ENCODE results near the gene PCNX2. TPM values are rescaled to one million over a fixed set of nuclear protein-coding genes. Genes with fewer than 3 reads are reported as not detected.

PCNX2 gene
- total RNA-seq, 2 donors from 2014 or later, result 23.9 to 39.1 TPM

DNA sequence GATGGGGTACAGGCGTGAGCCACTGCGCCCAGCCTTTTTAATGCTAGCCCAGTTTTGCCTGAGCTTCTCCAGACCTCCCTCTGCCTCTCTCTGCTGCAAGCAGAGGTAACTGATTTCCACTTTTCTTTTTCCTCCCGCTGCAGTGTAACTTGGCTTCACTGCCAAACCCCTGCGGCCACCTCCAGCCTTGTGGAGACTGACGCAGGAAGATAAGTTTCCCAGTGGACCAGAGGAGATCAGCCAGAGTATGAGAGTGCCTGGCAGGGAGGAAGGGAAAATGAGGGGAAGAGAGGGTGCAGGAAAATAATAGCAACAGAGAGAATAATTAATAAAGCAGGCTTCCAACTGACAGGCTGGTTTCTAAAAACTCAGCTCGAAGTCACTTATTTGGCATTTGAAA, 143.7 kb downstream of the PCNX2 start:
- Mint-ChIP-seq H3K4me1 (no peaks in the 10 kb centered on the region), H3K9me3 (no peaks in the 10 kb centered on the region), H3K27me3 (ENCODE audit: insufficient read depth) (no peaks in the 10 kb centered on the region), H3K4me3 (no peak overlapping the region), H3K27ac (no peak overlapping the region), H3K36me3 (ENCODE audit: low read depth) (peaks cover 21% of the 10 kb centered on the region)
- Histone ChIP-seq H3K4me3 (ENCODE audit: low read length) (no peak overlapping the region), H3K9me3 (ENCODE audit: control insufficient read depth, low read length) (peaks cover 8% of the 10 kb centered on the region), H3K27ac (ENCODE audit: low read depth, low read length) (no peak overlapping the region), H3K4me1 (ENCODE audit: control insufficient read depth, insufficient read depth, low read length) (no peaks in the 10 kb centered on the region), H3K27me3 (ENCODE audit: control insufficient read depth, insufficient read depth, low read length, poor library complexity, severe bottlenecking) (no peaks in the 10 kb centered on the region), H3K9ac (ENCODE audit: extremely low read depth, low read length, poor library complexity, severe bottlenecking) (no peak overlapping the region), H3K36me3 (ENCODE audit: control insufficient read depth, insufficient read depth, low read length) (no peaks in the 10 kb centered on the region)
- TF ChIP-seq, protein P1, sequence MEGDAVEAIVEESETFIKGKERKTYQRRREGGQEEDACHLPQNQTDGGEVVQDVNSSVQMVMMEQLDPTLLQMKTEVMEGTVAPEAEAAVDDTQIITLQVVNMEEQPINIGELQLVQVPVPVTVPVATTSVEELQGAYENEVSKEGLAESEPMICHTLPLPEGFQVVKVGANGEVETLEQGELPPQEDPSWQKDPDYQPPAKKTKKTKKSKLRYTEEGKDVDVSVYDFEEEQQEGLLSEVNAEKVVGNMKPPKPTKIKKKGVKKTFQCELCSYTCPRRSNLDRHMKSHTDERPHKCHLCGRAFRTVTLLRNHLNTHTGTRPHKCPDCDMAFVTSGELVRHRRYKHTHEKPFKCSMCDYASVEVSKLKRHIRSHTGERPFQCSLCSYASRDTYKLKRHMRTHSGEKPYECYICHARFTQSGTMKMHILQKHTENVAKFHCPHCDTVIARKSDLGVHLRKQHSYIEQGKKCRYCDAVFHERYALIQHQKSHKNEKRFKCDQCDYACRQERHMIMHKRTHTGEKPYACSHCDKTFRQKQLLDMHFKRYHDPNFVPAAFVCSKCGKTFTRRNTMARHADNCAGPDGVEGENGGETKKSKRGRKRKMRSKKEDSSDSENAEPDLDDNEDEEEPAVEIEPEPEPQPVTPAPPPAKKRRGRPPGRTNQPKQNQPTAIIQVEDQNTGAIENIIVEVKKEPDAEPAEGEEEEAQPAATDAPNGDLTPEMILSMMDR (conservative IDR thresholded peaks at IDR 0.05), result no peak
- WGBS, 2 experiments (ENCODE audit: insufficient coverage in 1 of 2, insufficient read length in 1 of 2), result 94 to 100% methylated on average over 6 of the region's 6 CpGs
- no peak for DNase-seq

DNA sequence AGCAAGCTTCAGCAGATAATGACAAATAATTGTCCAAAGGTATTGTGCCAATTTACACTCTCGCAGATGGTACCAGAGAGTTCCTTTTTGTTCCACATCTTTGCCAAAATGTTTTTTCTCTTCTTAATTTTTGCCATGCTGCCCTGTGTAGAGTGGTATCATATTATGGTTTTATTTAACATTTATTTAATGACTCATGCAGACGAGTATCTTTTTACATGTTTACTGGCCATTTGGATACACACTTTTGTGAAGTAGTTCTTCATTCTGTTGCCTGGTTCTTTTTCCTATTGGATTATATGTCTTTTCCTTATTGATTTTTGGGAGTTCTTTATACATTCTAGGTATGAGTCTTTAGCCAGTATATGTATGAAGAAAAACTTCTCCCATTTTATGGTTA, 151.1 kb downstream of the PCNX2 start:
- TF ChIP-seq, protein P1 (conservative IDR thresholded peaks at IDR 0.05), result no peak
- Mint-ChIP-seq H3K4me1 (no peaks in the 10 kb centered on the region), H3K9me3 (no peaks in the 10 kb centered on the region), H3K27me3 (ENCODE audit: insufficient read depth) (no peaks in the 10 kb centered on the region), H3K27ac (no peak overlapping the region), H3K36me3 (ENCODE audit: low read depth) (no peaks in the 10 kb centered on the region), H3K4me3 (no peak overlapping the region)
- 98% methylated on average over 2 of the region's 2 CpGs; no CpG with 5 or more reads in 1 of the 2 experiments for WGBS, 2 experiments (ENCODE audit: insufficient coverage in 1 of 2, insufficient read length in 1 of 2)
- no peaks in the 10 kb centered on the region for H3K36me3 ChIP-seq (ENCODE audit: control insufficient read depth, insufficient read depth, low read length)
- DNase-seq, result no peak
- H3K9me3 ChIP-seq (ENCODE audit: control insufficient read depth, low read length), result no peaks in the 10 kb centered on the region
- no peak overlapping the region for H3K27ac ChIP-seq (ENCODE audit: low read depth, low read length)
- no peak overlapping the region for H3K4me3 ChIP-seq (ENCODE audit: low read length)
- H3K9ac ChIP-seq (ENCODE audit: extremely low read depth, low read length, poor library complexity, severe bottlenecking), result no peak overlapping the region
- no peaks in the 10 kb centered on the region for H3K4me1 ChIP-seq (ENCODE audit: control insufficient read depth, insufficient read depth, low read length)
- no peaks in the 10 kb centered on the region for H3K27me3 ChIP-seq (ENCODE audit: control insufficient read depth, insufficient read depth, low read length, poor library complexity, severe bottlenecking)

DNA sequence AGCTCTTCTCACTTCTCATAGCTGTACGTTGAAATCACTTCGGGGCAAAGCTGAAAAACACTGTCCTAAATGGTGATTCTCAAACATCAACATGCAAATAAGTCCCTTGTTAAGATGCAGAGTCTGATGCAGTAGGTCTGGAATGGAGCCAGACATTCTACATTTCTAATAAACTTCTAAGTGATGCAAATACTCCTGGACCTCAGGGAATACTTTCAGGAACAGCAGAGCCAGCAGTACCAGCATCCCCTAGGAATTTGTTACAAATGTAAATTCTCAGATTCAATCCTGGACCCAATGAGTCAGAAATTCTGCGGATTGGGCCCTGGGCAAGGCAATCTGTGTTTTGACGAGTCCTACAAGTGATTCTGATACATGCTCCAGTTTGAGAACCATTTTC, 152.3 kb downstream of the PCNX2 start:
- Histone ChIP-seq H3K9me3 (ENCODE audit: control insufficient read depth, low read length) (no peaks in the 10 kb centered on the region), H3K9ac (ENCODE audit: extremely low read depth, low read length, poor library complexity, severe bottlenecking) (no peak overlapping the region), H3K4me1 (ENCODE audit: control insufficient read depth, insufficient read depth, low read length) (no peaks in the 10 kb centered on the region), H3K27ac (ENCODE audit: low read depth, low read length) (no peak overlapping the region), H3K36me3 (ENCODE audit: control insufficient read depth, insufficient read depth, low read length) (no peaks in the 10 kb centered on the region), H3K4me3 (ENCODE audit: low read length) (no peak overlapping the region), H3K27me3 (ENCODE audit: control insufficient read depth, insufficient read depth, low read length, poor library complexity, severe bottlenecking) (no peaks in the 10 kb centered on the region)
- Mint-ChIP-seq H3K27ac (no peak overlapping the region), H3K4me3 (no peak overlapping the region), H3K4me1 (no peaks in the 10 kb centered on the region), H3K27me3 (ENCODE audit: insufficient read depth) (no peaks in the 10 kb centered on the region), H3K9me3 (no peaks in the 10 kb centered on the region), H3K36me3 (ENCODE audit: low read depth) (peaks cover 3% of the 10 kb centered on the region)
- TF ChIP-seq, protein P1 (conservative IDR thresholded peaks at IDR 0.05), result no peak
- no peak for DNase-seq
- WGBS, 2 experiments (ENCODE audit: insufficient coverage in 1 of 2, insufficient read length in 1 of 2), result 83 to 90% methylated on average over 4 of the region's 4 CpGs

All from endodermal cell (in vitro differentiated cells).